A673 (cell line): Measurements from ENCODE around the gene FRMPD4. TPM values are rescaled to one million over a fixed set of nuclear protein-coding genes. Genes with fewer than 3 reads are reported as not detected.

ENCODE experiments used
- BruUV-seq: library from RNA; stranded (reverse); fragments of 400-500 nt; replicated peaks from 2 replicates; lab custom pipeline; 2021; lab: Mats Ljungman, UMichigan
- CTCF ChIA-PET: fragments of 300-600 bp; sonication (Branson Sonifier 250); formaldehyde crosslinking; loops from one replicate; lab custom pipeline; 2022; ENCODE audit warnings: antibody characterized with exemption; lab: Charles Lee
- POLR2A ChIA-PET: fragments of 300-600 bp; sonication (Branson Sonifier 250); formaldehyde crosslinking; loops from one replicate; lab custom pipeline; 2022; ENCODE audit warnings: antibody characterized with exemption; ENCODE audit not compliant: low non-redundant PET; lab: Charles Lee
- DNase-seq: peaks from one replicate; pipeline ENCODE4 v3.0.0-alpha.2; 2015; ENCODE audit warnings: low spot score
- H3K27ac ChIP-seq: fragments of 200-600 bp; sonication (generic); 2 replicates; pipeline ENCODE4 v1.5.1; 2016; ENCODE audit warnings: mixed run types, low read depth, mild to moderate bottlenecking, mixed read lengths, antibody characterized with exemption, low read length; ENCODE audit not compliant: poor library complexity, severe bottlenecking
- H3K27me3 ChIP-seq: fragments of 200-600 bp; sonication (generic); replicated peaks from 2 replicates; pipeline ENCODE4 v1.6.1; 2017; ENCODE audit warnings: mixed run types, low read depth, mild to moderate bottlenecking, mixed read lengths, antibody characterized with exemption, low read length; ENCODE audit not compliant: insufficient read depth, poor library complexity
- H3K36me3 ChIP-seq: fragments of 200-600 bp; sonication (generic); 2 replicates; pipeline ENCODE4 v1.6.1; 2016; ENCODE audit warnings: mixed run types, mild to moderate bottlenecking, mixed read lengths, antibody characterized with exemption, low read length; ENCODE audit not compliant: insufficient read depth, poor library complexity, severe bottlenecking
- H3K4me1 ChIP-seq: fragments of 200-600 bp; sonication (generic); 2 replicates; pipeline ENCODE4 v1.6.1; 2017; ENCODE audit warnings: mixed run types, mild to moderate bottlenecking, mixed read lengths, antibody characterized with exemption, low read length; ENCODE audit not compliant: insufficient read depth, poor library complexity, severe bottlenecking
- H3K4me3 ChIP-seq: fragments of 200-600 bp; sonication (generic); 2 replicates; pipeline ENCODE4 v1.5.1; 2016; ENCODE audit warnings: low read depth, mixed run types, mild to moderate bottlenecking, mixed read lengths, low read length; ENCODE audit not compliant: poor library complexity, severe bottlenecking
- H3K9me3 ChIP-seq: fragments of 200-600 bp; sonication (generic); 2 replicates; pipeline ENCODE4 v1.6.1; 2016; ENCODE audit warnings: mixed run types, low read depth, mild to moderate bottlenecking, mixed read lengths, antibody characterized with exemption, low read length; ENCODE audit not compliant: poor library complexity, severe bottlenecking
- CTCF ChIP-seq: fragments of 300-800, 200-600 bp; sonication (generic); conservative IDR thresholded peaks from 2 replicates; pipeline ENCODE4 v1.5.1; 2017; ENCODE audit warnings: low read depth, mild to moderate bottlenecking, antibody characterized with exemption, low read length, moderate library complexity, mixed read lengths
- EZH2 ChIP-seq: fragments of 200-600 bp; sonication (generic); IDR thresholded peaks from 2 replicates; pipeline ENCODE4 v1.6.1; 2017; ENCODE audit warnings: borderline replicate concordance, low read depth, mild to moderate bottlenecking, mixed read lengths, antibody characterized with exemption, low read length; ENCODE audit not compliant: poor library complexity, severe bottlenecking
- intact Hi-C: fragments of 100-400 bp; cut with micrococcal nuclease; formaldehyde crosslinking; loops from one replicate; pipeline ENCODE4 v1.10.0; 2022; ENCODE audit not compliant: unreplicated experiment
- total RNA-seq: library from RNA; stranded (reverse); gene quantifications from 2 replicates; pipeline ENCODE4 v1.2.3, GENCODE V29; 2021

The FRMPD4 gene
- total RNA-seq, 1 experiment from 2014 or later = not detected

GRCh38 chrX:12210971-12211370, 72.7 kb downstream of the FRMPD4 start:
- no peak overlapping the region for H3K4me3 ChIP-seq
- DNase-seq = peak; percentile 0

GRCh38 chrX:12223650-12224049, 85.4 kb downstream of the FRMPD4 start:
- BruUV-seq = no TSS peak
- Histone ChIP-seq H3K4me3 (no peak overlapping the region), H3K36me3 (no peaks in the 10 kb centered on the region), H3K27me3 (no peaks in the 10 kb centered on the region), H3K9me3 (no peaks in the 10 kb centered on the region), H3K4me1 (no peaks in the 10 kb centered on the region), H3K27ac (no peak overlapping the region)
- ChIA-PET POLR2A (no interaction called here), CTCF (no interaction called here)
- no peak for DNase-seq
- no peak for TF ChIP-seq CTCF
- no peak for TF ChIP-seq EZH2
- intact Hi-C loops = no loop called here

More at GRCh38 chrX:12210971-12211370, 72.7 kb downstream of the FRMPD4 start:
- Histone ChIP-seq H3K27ac (no peak overlapping the region), H3K36me3 (no peaks in the 10 kb centered on the region), H3K9me3 (no peaks in the 10 kb centered on the region), H3K4me1 (no peaks in the 10 kb centered on the region), H3K27me3 (peaks cover 15% of the 10 kb centered on the region)
- TF ChIP-seq EZH2 (no peak), CTCF (no peak)
- intact Hi-C loops = no loop called here
- ChIA-PET CTCF (no interaction called here), POLR2A (no interaction called here)
- BruUV-seq = no TSS peak

DNA sequence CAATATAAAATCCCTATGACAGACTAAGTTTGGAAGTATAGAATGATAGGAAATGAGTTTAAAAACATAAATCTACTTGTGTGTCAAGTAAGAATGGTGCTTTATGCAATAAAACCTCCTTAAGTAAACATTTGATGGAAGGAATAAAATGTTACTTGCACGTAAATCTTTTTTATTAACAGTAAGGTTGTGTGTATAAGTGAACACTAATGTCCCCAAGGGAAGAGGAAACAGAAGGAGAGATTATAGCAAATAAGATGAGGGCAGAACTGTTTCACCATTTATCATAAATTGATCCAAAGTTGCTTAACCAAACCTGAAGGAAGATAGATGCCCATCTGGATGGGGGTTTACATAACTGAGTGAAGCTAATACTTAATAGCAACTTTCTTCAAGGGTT, 86.8 kb downstream of the FRMPD4 start:
- no peaks in the 10 kb centered on the region for H3K4me1 ChIP-seq
- no peak for DNase-seq
- TF ChIP-seq CTCF = no peak
- no peak for TF ChIP-seq EZH2
- no peak overlapping the region for H3K4me3 ChIP-seq
- H3K36me3 ChIP-seq = no peaks in the 10 kb centered on the region
- ChIA-PET POLR2A (no interaction called here), CTCF (no interaction called here)
- intact Hi-C loops = no loop called here
- H3K9me3 ChIP-seq = no peaks in the 10 kb centered on the region
- H3K27ac ChIP-seq = no peak overlapping the region
- H3K27me3 ChIP-seq = no peaks in the 10 kb centered on the region
- BruUV-seq = no TSS peak
